HG03571 (cell line): ENCODE data around the gene PWP1.

Experiments used
- ATAC-seq: cut with Tn5 transposase; IDR thresholded peaks from one replicate; pipeline ENCODE4 v1.9.1; 2021; ENCODE audit not compliant: unreplicated experiment

PWP1 gene

DNA sequence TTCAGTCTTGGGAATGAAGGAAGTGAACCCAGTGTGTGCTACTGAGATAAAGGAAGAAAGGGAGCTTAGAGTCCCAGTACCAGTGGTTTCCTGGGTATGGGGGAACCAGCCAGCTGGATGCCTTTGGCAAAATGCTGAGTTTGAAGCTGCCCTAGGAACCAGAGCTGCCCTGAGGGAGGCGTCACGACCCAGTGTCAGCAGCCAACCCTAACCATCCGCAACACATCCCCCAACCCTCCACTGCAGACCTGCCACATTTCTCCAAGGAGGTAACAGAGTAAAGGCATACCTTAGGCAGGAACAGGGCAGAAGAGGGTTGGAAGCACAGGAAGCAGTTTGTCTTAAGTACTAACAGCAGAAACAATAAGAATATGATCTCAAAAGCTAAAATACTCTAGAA lies 46.8 kb downstream of the PWP1 start:
- no peak for ATAC-seq

DNA sequence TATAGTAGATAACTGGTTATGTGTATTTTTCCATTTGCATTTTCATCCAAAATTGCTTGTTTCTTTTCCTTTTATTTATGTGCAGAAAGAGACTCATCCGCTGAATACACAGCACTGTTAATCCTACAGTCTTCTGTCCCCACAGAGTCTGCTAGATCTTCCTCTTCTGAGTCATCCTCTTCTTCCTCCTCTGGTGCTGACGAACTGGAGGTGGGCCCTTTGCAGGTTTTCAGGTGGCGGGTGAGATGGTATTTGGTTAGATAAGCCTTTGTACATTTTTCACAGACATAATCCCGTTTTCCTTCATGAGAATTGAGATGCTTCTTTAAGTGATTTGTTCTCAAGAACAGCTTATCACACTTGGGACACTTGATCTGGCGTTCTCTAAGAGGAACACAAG lies 48.5 kb downstream of the PWP1 start:
- no peak for ATAC-seq

DNA sequence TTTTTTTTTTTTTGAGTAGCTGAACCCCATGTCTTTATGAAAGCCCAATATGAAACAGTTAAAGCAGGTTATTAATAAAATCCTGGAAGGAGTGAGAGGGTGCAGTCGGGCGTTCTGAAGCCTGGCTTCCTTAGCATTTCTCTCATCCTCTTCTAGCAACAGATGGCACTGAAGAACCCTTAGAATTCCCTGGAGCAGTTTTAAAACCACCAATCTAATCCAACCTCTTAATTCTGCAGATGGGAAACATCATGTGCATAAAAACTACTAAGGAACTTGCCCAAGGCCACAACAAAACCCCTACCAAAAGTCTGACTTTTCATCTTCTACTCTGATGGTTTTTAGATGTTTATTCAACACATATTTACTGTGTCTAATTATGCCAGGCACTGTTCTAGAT lies 50.2 kb downstream of the PWP1 start:
- ATAC-seq: no peak

DNA sequence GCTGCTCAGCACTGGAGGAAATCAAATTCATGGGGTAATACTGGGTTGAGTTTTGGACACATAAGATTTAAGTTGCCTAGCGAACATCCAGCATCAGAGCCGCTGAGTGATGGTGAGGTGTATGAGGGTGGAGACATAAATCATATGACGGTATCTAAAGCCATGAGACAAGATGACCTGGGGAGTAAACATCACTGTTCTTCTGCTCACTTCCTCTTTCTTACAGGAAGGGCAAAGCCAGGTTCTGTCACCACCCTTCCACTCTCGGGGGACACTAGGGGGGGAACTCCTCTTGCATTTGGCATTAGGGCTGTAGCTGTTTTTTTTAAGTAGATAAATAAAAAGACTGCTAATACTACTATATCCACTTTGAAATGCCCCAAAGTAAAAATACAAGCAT lies 51.3 kb downstream of the PWP1 start:
- peak; percentile 90 for ATAC-seq

DNA sequence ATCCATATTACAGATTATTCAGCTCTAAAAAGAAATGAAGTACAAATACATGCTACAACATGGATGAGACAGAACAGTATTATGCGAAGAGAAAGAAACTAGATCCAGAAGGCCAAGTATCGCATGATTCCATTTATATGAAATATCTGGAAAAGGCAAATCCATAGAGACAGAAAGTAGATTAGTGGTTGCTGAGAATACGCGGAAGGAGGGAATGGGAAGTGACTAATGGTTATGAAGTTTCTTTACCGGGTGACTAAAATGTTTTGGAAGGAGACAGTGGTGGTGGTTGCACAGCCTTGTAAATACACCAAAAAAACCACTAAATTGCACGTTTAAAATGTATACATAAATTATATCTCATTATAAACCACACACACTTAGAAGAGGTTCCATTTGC lies 62.9 kb downstream of the PWP1 start:
- no peak for ATAC-seq

DNA sequence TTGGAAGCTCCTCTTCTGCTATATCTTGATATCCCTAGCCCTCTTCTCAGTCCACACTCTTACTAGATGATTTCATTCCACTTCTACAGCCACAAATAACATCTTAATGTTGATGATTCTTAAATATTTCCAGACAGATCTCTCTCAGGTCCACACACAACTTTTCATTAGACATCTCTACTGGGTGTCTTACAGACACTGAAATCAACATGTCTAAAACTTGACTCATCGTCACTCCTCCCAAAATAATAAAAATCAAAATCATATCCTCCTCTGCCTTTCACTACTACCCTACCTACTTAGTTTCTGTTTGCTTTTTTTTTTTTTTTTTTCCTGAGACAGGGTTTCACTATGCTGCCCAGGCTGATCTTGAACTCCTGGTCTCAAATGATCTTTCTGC lies 63.5 kb downstream of the PWP1 start:
- ATAC-seq: no peak

DNA sequence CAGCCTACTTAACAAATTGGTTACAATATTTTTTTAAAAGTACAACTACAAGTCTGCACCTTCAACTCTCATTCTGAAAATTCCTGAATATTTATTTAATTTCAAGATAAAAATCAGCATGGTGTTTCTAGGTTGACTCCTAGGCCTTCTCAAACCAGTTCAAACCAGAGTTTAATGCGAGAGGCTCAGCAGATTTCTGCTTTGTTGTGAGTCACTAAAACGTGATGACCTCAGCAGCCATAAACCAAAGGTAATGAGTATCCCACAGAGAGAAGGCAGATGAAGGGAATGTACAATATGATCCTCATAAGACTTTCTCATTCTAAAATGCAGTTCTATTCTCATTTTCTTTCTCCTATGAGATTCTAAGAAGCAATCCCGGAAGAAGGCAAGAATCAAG lies 73.8 kb downstream of the PWP1 start:
- ATAC-seq: no peak

DNA sequence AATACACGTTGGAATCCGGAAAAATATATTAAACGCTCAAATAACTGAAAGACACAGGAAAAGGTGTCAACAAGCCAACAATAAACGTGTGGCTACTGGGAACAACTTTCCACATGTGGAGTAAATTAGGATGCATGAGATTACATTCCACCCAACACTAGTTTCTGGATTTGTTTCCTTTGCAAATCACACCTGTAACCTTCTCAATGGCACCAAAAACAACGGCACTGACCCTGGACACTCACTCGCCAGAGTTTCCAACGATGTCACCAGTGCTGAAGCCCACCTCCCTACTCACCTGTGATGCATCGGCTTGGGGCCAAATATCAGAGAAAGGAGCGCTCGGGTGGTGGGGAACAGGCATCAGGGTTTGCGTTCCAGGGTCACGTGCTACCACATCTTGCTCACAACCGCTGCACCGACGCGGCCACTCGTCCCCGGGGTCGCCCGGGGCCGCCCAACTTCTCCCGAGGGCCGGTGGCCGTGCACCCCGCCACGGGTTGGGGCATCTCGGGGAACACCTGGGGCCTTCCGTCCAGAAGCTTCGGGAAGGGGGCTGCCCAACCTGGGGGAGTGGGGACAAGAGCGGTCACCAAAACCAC lies 74.7 kb downstream of the PWP1 start:
- peak; percentile 11 for ATAC-seq

DNA sequence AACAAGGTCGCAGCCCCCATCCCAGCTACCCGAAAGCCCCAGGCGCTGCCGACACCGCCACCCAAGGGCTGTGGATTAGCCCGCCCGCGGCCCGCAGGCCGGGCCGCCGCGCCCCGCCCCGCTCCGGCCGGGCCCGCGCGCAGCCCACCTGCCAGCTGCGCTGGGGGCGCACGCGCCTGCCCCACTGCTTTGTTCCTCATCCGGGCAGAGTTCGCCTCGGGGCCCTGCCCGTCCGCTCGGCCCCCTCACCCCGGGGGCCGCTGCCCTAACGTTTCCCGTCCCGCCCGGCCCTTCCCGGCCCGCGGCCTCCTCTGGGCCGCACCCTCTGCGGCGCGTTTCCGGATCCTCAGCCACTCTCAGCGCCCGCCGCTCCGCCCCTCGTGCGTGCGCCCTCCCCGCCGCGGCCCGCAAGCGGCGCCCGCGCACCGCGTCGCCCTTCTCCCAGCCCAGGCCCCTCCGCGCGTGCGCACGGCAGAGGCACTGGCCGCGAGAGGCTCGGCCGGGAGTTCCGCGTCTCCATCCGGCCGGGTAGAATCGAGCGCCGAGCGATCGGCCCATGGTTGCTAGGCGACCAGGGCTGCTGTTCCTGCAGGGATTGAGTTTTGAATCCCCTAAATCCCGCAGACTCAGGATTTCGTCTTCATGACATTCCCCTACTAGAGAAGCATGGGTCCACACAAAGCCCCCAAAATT lies 75.4 kb downstream of the PWP1 start, which contains the start of gene PRDM4:
Gene PRDM4 (minus strand): TSS at position 329 of the 693 bp plus-strand sequence. CDS start 622 bp downstream, outside the sequence.
- peak; percentile 93 for ATAC-seq

DNA sequence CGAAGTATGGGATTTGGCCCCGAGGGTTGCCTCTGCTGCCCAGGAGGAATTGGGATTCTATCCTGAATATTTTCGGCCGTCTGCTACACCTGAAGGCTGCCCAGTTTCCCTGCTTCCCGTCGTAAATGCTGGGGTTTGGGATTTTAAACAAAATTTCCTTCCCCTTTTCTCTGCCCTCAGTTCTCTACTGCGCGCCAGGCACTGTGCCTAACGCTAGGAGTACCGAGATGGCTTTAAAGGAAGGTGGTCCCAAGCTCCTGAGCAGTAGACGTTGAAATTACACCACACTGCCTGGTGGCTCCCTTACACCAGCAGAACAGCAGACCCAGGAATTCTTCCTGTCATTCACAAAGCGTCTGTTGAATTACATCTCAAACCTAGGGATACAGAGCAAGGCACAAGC lies 75.9 kb downstream of the PWP1 start:
- ATAC-seq: no peak
